Fibroblast of mammary gland (primary cell): ENCODE results near the gene CYP3A7.

Experiments used
- DNase-seq: peaks from one replicate; pipeline ENCODE4 v3.0.0-alpha.2; 2010; ENCODE audit warnings: low read depth
- H3K4me3 ChIP-seq: 2 replicates; pipeline ENCODE4 v1.5.1; 2011; ENCODE audit warnings: low read depth, mild to moderate bottlenecking, low read length, moderate library complexity; ENCODE audit not compliant: control insufficient read depth
- CTCF ChIP-seq: conservative IDR thresholded peaks from 2 replicates; pipeline ENCODE4 v1.5.1; 2011; ENCODE audit warnings: low read depth, low read length, inconsistent platforms; ENCODE audit not compliant: control insufficient read depth, insufficient read depth

The CYP3A7 gene

GRCh38 chr7:99685129-99685758 lies 49.8 kb downstream of the CYP3A7 start:
- no peak for DNase-seq
- TF ChIP-seq CTCF, result no peak

GRCh38 chr7:99679400-99680191 lies 55.4 kb downstream of the CYP3A7 start, which contains the start of gene CYP3A5:
Gene CYP3A5, minus strand, starts transcription at chr7:99679996. Its CDS starts 100 bp downstream, at chr7:99679896.
- peak; percentile 78 for DNase-seq
- H3K4me3 ChIP-seq, result peak within 1 kb of the TSS; percentile 21
- no peak for TF ChIP-seq CTCF

More at GRCh38 chr7:99685129-99685758, 49.8 kb downstream of the CYP3A7 start:
- no peak overlapping the region for H3K4me3 ChIP-seq

- DNase-seq, result peak; percentile 70
- TF ChIP-seq CTCF, result no peak
- H3K4me3 ChIP-seq, result peak overlapping the region; percentile 21
Measured at GRCh38 chr7:99679032-99679399, 56.0 kb downstream of the CYP3A7 start.

GRCh38 chr7:99677648-99678045 lies 57.3 kb downstream of the CYP3A7 start:
- no peak for DNase-seq
- H3K4me3 ChIP-seq, result no peak overlapping the region
- TF ChIP-seq CTCF, result no peak

- peak; percentile 57 for DNase-seq
- no peak overlapping the region for H3K4me3 ChIP-seq
- no peak for TF ChIP-seq CTCF
Measured at GRCh38 chr7:99677013-99677647, 57.9 kb downstream of the CYP3A7 start.

- TF ChIP-seq CTCF, result no peak
- no peak for DNase-seq
- no peak overlapping the region for H3K4me3 ChIP-seq
Measured at GRCh38 chr7:99674995-99675742, 59.8 kb downstream of the CYP3A7 start.
